PC-3 (cell line): ENCODE data around the gene CHD6. TPM values are rescaled to one million over a fixed set of nuclear protein-coding genes. Genes with fewer than 3 reads are reported as not detected.

Experiments used
- ATAC-seq: fragments of 200-7000 bp; cut with Tn5 transposase; 2 replicates; pipeline ENCODE4 v1.9.1; 2020; ENCODE audit warnings: mild to moderate bottlenecking, moderate library complexity
- BruUV-seq: library from RNA; stranded (reverse); fragments of 400-500 nt; replicated peaks from 2 replicates; lab custom pipeline; 2021; lab: Mats Ljungman, UMichigan
- CTCF ChIA-PET: fragments of 300-600 bp; sonication (Branson Sonifier 250); formaldehyde crosslinking; loops from one replicate; lab custom pipeline; 2022; ENCODE audit warnings: antibody characterized with exemption; lab: Charles Lee
- POLR2A ChIA-PET: fragments of 300-600 bp; sonication (Branson Sonifier 250); formaldehyde crosslinking; loops from one replicate; lab custom pipeline; 2022; ENCODE audit warnings: antibody characterized with exemption; ENCODE audit not compliant: unreplicated experiment; lab: Charles Lee
- DNase-seq: peaks from one replicate; pipeline ENCODE4 v3.0.0-alpha.2; 2015
- H2AFZ ChIP-seq: fragments of 300-600 bp; sonication (generic); 2 replicates; pipeline ENCODE4 v1.6.0; 2016; ENCODE audit warnings: antibody characterized with exemption, low read length
- H3F3A ChIP-seq: fragments of 300-600 bp; sonication (generic); one replicate; pipeline ENCODE4 v1.6.0; 2017; ENCODE audit warnings: antibody characterized with exemption, low read length, control low read depth, mild to moderate bottlenecking; ENCODE audit not compliant: unreplicated experiment
- H3K27ac ChIP-seq: fragments of 300-600 bp; sonication (generic); 2 replicates; pipeline ENCODE4 v1.5.1; 2016; ENCODE audit warnings: mild to moderate bottlenecking, low read length
- H3K27me3 ChIP-seq: fragments of 300-600 bp; sonication (generic); 2 replicates; pipeline ENCODE4 v1.6.1; 2016; ENCODE audit warnings: low read length, mixed read lengths
- H3K36me3 ChIP-seq: fragments of 300-600 bp; sonication (generic); 2 replicates; pipeline ENCODE4 v1.6.1; 2016; ENCODE audit warnings: low read depth, mixed run types, low read length, mixed read lengths
- H3K4me1 ChIP-seq: fragments of 300-600 bp; sonication (generic); 2 replicates; pipeline ENCODE4 v1.5.1; 2016; ENCODE audit warnings: low read length; ENCODE audit not compliant: insufficient read depth
- H3K4me2 ChIP-seq: fragments of 300-600 bp; sonication (generic); 2 replicates; pipeline ENCODE4 v1.6.0; 2016; ENCODE audit warnings: low read length
- H3K4me3 ChIP-seq: fragments of 300-600 bp; sonication (generic); 2 replicates; pipeline ENCODE4 v1.5.1; 2016; ENCODE audit warnings: mild to moderate bottlenecking, low read length, mixed read lengths
- H3K79me2 ChIP-seq: fragments of 300-600 bp; sonication (generic); 2 replicates; pipeline ENCODE4 v1.6.1; 2017; ENCODE audit warnings: low read length, mixed read lengths
- H3K9ac ChIP-seq: fragments of 300-600 bp; sonication (generic); 2 replicates; pipeline ENCODE4 v1.6.0; 2016; ENCODE audit warnings: mild to moderate bottlenecking, low read length
- H3K9me2 ChIP-seq: fragments of 300-600 bp; sonication (generic); replicated peaks from 2 replicates; pipeline ENCODE4 v1.6.1; 2016; ENCODE audit warnings: mixed run types, low read length, mixed read lengths
- H3K9me3 ChIP-seq: fragments of 300-600 bp; sonication (generic); 2 replicates; pipeline ENCODE4 v1.6.1; 2016; ENCODE audit warnings: low read length, mixed read lengths
- H4K20me1 ChIP-seq: fragments of 300-600 bp; sonication (generic); 2 replicates; pipeline ENCODE4 v1.6.1; 2016; ENCODE audit warnings: low read length, mixed read lengths
- CTCF ChIP-seq: fragments of 300-600 bp; sonication (generic); conservative IDR thresholded peaks from 2 replicates; pipeline ENCODE4 v1.5.1; 2017; ENCODE audit warnings: antibody characterized with exemption, low read depth, mild to moderate bottlenecking, low read length
- EZH2 ChIP-seq: fragments of 300-600 bp; sonication (generic); IDR thresholded peaks from one replicate; pipeline ENCODE4 v1.6.1; 2017; ENCODE audit warnings: antibody characterized with exemption, mild to moderate bottlenecking, low read length; ENCODE audit not compliant: unreplicated experiment
- EZH2phosphoT487 ChIP-seq: fragments of 300-600 bp; sonication (generic); IDR thresholded peaks from 2 replicates; pipeline ENCODE4 v1.6.1; 2018; ENCODE audit warnings: mild to moderate bottlenecking, antibody characterized with exemption, low read length, borderline replicate concordance
- intact Hi-C: fragments of 100-400 bp; cut with micrococcal nuclease; formaldehyde crosslinking; loops from 2 replicates; pipeline ENCODE4 v1.9.0; 2023
- total RNA-seq: library from RNA; depleted of rRNA; stranded (reverse); fragments of >200 nt; gene quantifications from 2 replicates; pipeline ENCODE4 v1.2.3, GENCODE V29; 2014

The CHD6 gene
- total RNA-seq, 1 experiment from 2014 or later: 19.5 TPM

- Histone ChIP-seq H3K9me2 (no peaks in the 10 kb centered on the region), H3K27me3 (no peaks in the 10 kb centered on the region), H2AFZ (no peak overlapping the region), H3F3A (no peaks in the 10 kb centered on the region), H3K9ac (no peak overlapping the region), H3K79me2 (peaks cover 90% of the 10 kb centered on the region), H3K36me3 (no peaks in the 10 kb centered on the region), H3K27ac (no peak overlapping the region), H4K20me1 (peaks cover 22% of the 10 kb centered on the region), H3K4me1 (peaks cover under 1% of the 10 kb centered on the region; the same call in 1 of the 2 replicates), H3K9me3 (no peaks in the 10 kb centered on the region), H3K4me3 (no peak overlapping the region), H3K4me2 (no peak overlapping the region)
- BruUV-seq: no TSS peak
- no peak for TF ChIP-seq EZH2phosphoT487
- TF ChIP-seq EZH2: no peak
- TF ChIP-seq CTCF: no peak
- no peak for DNase-seq
- no peak for ATAC-seq
- CTCF ChIA-PET: no interaction called here
- intact Hi-C loops: no loop called here
- POLR2A ChIA-PET: no interaction called here
These were observed 47.6 kb downstream of the CHD6 start for GRCh38 chr20:41570557-41570956.

- no TSS peak for BruUV-seq
- no peak overlapping the region for H3K4me3 ChIP-seq
- no peaks in the 10 kb centered on the region for H3K9me2 ChIP-seq
- no peaks in the 10 kb centered on the region for H3K9me3 ChIP-seq
- no peak overlapping the region for H3K4me2 ChIP-seq
- no peak for DNase-seq
- no peaks in the 10 kb centered on the region for H3K36me3 ChIP-seq
- H3K9ac ChIP-seq: no peak overlapping the region
- H4K20me1 ChIP-seq: peaks cover 13% of the 10 kb centered on the region
- H3K27me3 ChIP-seq: no peaks in the 10 kb centered on the region
- ATAC-seq: no peak
- H3K27ac ChIP-seq: no peak overlapping the region
- H2AFZ ChIP-seq: no peak overlapping the region
- POLR2A ChIA-PET: no interaction called here
- intact Hi-C loops: no loop called here
- CTCF ChIA-PET: no interaction called here
- H3K79me2 ChIP-seq: peaks cover 85% of the 10 kb centered on the region
- H3F3A ChIP-seq: no peaks in the 10 kb centered on the region
- H3K4me1 ChIP-seq: no peaks in the 10 kb centered on the region
- TF ChIP-seq CTCF: no peak
These were observed 50.6 kb downstream of the CHD6 start for GRCh38 chr20:41567615-41568014.

GRCh38 chr20:41566896-41567527 lies 51.2 kb downstream of the CHD6 start:
- Histone ChIP-seq H3K4me1 (no peaks in the 10 kb centered on the region), H3K36me3 (no peaks in the 10 kb centered on the region), H3K27ac (no peak overlapping the region), H3F3A (no peaks in the 10 kb centered on the region), H4K20me1 (peaks cover 13% of the 10 kb centered on the region), H3K9me2 (no peaks in the 10 kb centered on the region), H3K9me3 (no peaks in the 10 kb centered on the region), H3K79me2 (peaks cover 83% of the 10 kb centered on the region), H3K27me3 (no peaks in the 10 kb centered on the region), H3K9ac (no peak overlapping the region), H3K4me2 (no peak overlapping the region), H3K4me3 (no peak overlapping the region), H2AFZ (no peak overlapping the region)
- ChIA-PET POLR2A (no interaction called here), CTCF (no interaction called here)
- no peak for TF ChIP-seq EZH2phosphoT487
- no peak for TF ChIP-seq CTCF
- TF ChIP-seq EZH2: no peak
- DNase-seq (no peak), ATAC-seq (no peak)
- intact Hi-C loops: no loop called here
- BruUV-seq: no TSS peak
